ENCODE data around the gene KIAA1328. TPM values are rescaled to one million over a fixed set of nuclear protein-coding genes. Genes with fewer than 3 reads are reported as not detected.

The KIAA1328 gene
- total and polyA plus RNA-seq, 8 donors = 2.1 to 5.2 (median 3.6) TPM

DNA sequence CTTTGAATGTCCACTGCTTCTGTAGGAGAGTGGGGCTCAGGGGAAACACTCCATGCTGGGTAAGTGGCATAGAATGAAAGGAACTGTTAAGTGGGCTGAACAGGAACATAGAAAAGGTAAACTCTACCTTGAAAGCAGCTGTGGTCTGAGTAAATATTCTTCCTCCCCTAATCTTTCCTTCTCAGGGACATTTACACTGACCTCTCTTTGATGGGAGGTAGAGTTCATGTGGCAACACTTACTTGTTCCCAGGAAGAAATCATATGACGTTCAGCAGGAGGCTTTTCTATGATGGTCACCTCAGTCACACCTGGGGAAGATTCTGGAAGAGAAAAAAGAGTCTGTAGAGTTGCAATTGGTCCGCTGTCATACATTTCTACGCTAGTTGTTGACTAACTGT, 10.3 kb upstream of the KIAA1328 start:
- Histone ChIP-seq H3K27me3 (no peaks in the 10 kb centered on the region), H3K4me1 (peaks cover 6 to 32% (median 27%) of the 10 kb centered on the region in 3 donors), H3K27ac (peak overlapping the region in 3 of 4 donors; percentile 1 to 79 (median 65)), H3K4me3 (no peak overlapping the region), H3K9me3 (no peaks in the 10 kb centered on the region), H3K36me3 (no peaks in the 10 kb centered on the region)
- no peak for DNase-seq
- TF ChIP-seq, protein P1, sequence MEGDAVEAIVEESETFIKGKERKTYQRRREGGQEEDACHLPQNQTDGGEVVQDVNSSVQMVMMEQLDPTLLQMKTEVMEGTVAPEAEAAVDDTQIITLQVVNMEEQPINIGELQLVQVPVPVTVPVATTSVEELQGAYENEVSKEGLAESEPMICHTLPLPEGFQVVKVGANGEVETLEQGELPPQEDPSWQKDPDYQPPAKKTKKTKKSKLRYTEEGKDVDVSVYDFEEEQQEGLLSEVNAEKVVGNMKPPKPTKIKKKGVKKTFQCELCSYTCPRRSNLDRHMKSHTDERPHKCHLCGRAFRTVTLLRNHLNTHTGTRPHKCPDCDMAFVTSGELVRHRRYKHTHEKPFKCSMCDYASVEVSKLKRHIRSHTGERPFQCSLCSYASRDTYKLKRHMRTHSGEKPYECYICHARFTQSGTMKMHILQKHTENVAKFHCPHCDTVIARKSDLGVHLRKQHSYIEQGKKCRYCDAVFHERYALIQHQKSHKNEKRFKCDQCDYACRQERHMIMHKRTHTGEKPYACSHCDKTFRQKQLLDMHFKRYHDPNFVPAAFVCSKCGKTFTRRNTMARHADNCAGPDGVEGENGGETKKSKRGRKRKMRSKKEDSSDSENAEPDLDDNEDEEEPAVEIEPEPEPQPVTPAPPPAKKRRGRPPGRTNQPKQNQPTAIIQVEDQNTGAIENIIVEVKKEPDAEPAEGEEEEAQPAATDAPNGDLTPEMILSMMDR (IDR thresholded peaks at IDR 0.05) = no peak
- intact Hi-C loops (cut with DNase I) = no loop called here
- no peak for FAIRE-seq
- WGBS, 2 donors = 36 to 44% methylated on average over 3 of the region's 3 CpGs
- peak; percentile 60 to 87 (median 83) for ATAC-seq

DNA sequence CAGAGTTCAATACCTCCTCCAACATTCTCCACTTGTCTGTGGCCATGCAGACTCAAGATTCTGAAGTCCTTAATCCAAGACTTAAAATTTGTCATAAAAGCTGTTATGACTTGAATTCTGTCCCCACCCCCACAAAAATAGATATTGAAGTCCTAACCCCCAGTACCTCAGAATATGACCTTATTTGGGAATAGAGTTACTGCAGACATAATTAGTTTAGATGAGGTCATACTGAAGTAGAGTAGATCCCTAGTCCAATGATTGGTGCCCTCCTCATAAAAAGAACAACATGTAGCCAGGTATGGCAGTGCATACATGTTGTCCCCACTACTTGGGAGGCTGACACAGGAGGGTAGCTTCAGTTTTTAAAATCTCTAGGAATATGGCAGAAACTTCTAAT, 9.3 kb upstream of the KIAA1328 start:
- no peaks in the 10 kb centered on the region for H3K36me3 ChIP-seq
- H3K4me1 ChIP-seq = peaks cover 6 to 29% (median 26%) of the 10 kb centered on the region in 3 donors
- no peak overlapping the region for H3K4me3 ChIP-seq
- FAIRE-seq (no peak), ATAC-seq (no peak), DNase-seq (no peak)
- intact Hi-C loops (cut with DNase I) = no loop called here
- TF ChIP-seq, protein P1 (IDR thresholded peaks at IDR 0.05) = no peak
- H3K27me3 ChIP-seq = no peaks in the 10 kb centered on the region
- H3K27ac ChIP-seq = peak overlapping the region in 3 of 4 donors; percentile 1 to 79 (median 65)
- H3K9me3 ChIP-seq = no peaks in the 10 kb centered on the region

DNA sequence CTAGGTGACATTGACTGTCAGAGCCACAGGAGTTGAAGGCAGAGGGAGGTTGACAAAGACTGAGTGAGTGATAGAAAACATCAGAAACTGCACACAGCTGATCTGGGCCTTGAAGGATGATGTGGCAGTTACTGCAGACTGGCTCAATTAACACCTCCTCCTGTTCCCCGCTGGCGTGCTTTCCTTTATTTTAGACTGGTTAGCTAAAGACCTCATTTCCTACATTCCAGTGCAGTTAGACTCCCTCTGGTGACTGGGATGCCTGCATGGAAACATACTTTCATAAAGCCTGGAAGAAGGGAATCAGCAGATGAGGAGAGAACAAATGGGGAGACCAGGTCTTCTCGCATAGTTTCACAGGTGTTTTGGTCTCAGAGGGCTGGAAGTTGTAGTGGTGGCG, 7.2 kb upstream of the KIAA1328 start:
- FAIRE-seq (no peak), ATAC-seq (no peak), DNase-seq (no peak)
- Histone ChIP-seq H3K4me1 (peaks cover 0 to 20% (median 16%) of the 10 kb centered on the region in 3 donors), H3K4me3 (no peak overlapping the region), H3K27me3 (no peaks in the 10 kb centered on the region), H3K9me3 (no peaks in the 10 kb centered on the region), H3K27ac (no peak overlapping the region), H3K36me3 (no peaks in the 10 kb centered on the region)
- 97 to 98% methylated on average over 4 of the region's 4 CpGs for WGBS, 2 donors
- TF ChIP-seq, protein P1 (IDR thresholded peaks at IDR 0.05) = no peak
- intact Hi-C loops (cut with DNase I) = no loop called here

DNA sequence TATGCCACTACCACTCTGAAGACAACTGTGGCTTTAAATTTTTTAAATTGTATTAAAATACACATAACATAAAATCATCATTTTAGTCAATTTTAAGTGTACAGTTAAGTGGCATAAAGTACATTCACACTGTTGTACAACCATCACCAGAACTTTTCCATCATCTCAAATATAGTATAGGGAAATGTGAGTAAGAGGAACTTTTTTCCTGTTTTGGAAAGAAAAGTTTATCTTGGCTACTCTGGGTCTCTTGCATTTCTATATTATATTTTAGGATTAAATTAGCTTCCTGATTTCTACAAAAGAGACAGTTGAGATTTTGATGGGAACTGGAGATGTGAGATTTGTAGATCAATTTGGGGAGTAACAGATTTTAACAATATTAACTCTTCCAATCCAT, 3.4 kb upstream of the KIAA1328 start:
- Histone ChIP-seq H3K9me3 (no peaks in the 10 kb centered on the region), H3K36me3 (no peaks in the 10 kb centered on the region), H3K27ac (no peak overlapping the region), H3K27me3 (no peaks in the 10 kb centered on the region), H3K4me3 (no peak overlapping the region), H3K4me1 (peaks cover 0 to 6% (median 6%) of the 10 kb centered on the region in 3 donors)
- ATAC-seq (no peak), FAIRE-seq (no peak), DNase-seq (no peak)
- TF ChIP-seq, protein P1 (IDR thresholded peaks at IDR 0.05) = no peak
- intact Hi-C loops (cut with DNase I) = no loop called here

DNA sequence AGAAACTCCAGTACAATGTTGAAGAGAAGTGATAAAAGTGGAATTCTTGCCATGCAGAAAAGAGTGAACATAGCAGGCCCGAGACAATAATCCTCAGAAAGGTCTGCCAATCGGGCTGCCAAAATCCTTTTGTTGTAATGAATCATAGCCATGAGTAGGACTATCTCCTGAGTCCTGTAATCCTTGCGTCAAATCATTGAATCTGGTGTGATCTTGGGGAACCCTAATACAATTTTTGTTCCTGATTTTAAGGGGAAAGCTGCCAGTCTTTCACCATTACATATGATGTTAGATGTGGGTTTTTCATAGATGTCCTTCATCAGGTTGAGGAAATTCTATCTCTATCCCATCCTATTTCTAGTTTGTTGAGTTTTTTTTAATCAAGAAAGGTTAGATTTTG, 2.4 kb upstream of the KIAA1328 start:
- no peak for FAIRE-seq
- ATAC-seq = no peak
- intact Hi-C loops (cut with DNase I) = no loop called here
- WGBS, 2 donors = 96 to 100% methylated on average over 3 of the region's 3 CpGs
- TF ChIP-seq, protein P1 (IDR thresholded peaks at IDR 0.05) = no peak
- Histone ChIP-seq H3K4me3 (no peak overlapping the region), H3K36me3 (no peaks in the 10 kb centered on the region), H3K9me3 (no peaks in the 10 kb centered on the region), H3K27me3 (no peaks in the 10 kb centered on the region), H3K4me1 (peaks cover 0 to 6% (median 6%) of the 10 kb centered on the region in 3 donors), H3K27ac (no peak overlapping the region)
- DNase-seq = no peak
